HG02840 (cell line): ENCODE data around the gene CSNK1G1.
A peak's percentile ranks its signal among the peaks of the same experiment; 100 is the strongest.
"Not testable (repeated sequence)": the region's sequence is repeated elsewhere in the genome, so short reads cannot be mapped to it uniquely, and the experiment has no call there.

Experiments
- ATAC-seq: cut with Tn5 transposase; IDR thresholded peaks from one replicate; pipeline ENCODE4 v1.9.1; 2021; ENCODE audit warnings: mild to moderate bottlenecking, moderate library complexity, moderate number of reproducible peaks; ENCODE audit not compliant: unreplicated experiment, low FRiP score

Gene CSNK1G1

GRCh38 chr15:64247906-64248541 is 107.9 kb downstream of the CSNK1G1 start:
- peak; percentile 71 for ATAC-seq

GRCh38 chr15:64247535-64247905 is 108.5 kb downstream of the CSNK1G1 start:
- ATAC-seq: no peak

GRCh38 chr15:64246364-64247189 is 109.4 kb downstream of the CSNK1G1 start:
- peak; percentile 81 for ATAC-seq

GRCh38 chr15:64245405-64245804 is 110.6 kb downstream of the CSNK1G1 start:
- ATAC-seq: no peak

- no peak for ATAC-seq
Observed at GRCh38 chr15:64237677-64238076, 118.3 kb downstream of the CSNK1G1 start.

GRCh38 chr15:64236156-64236894 is 119.6 kb downstream of the CSNK1G1 start:
- ATAC-seq: no peak

- ATAC-seq: no peak
Observed at GRCh38 chr15:64235552-64235951, 120.4 kb downstream of the CSNK1G1 start.

GRCh38 chr15:64233299-64233698 is 122.7 kb downstream of the CSNK1G1 start:
- ATAC-seq: no peak

- no peak for ATAC-seq
Observed at GRCh38 chr15:64232400-64232799, 123.6 kb downstream of the CSNK1G1 start.

GRCh38 chr15:64229129-64229724 is 126.7 kb downstream of the CSNK1G1 start:
- ATAC-seq: no peak

GRCh38 chr15:64225804-64226203 is 130.2 kb downstream of the CSNK1G1 start:
- ATAC-seq: no peak

- ATAC-seq: no peak
Observed at GRCh38 chr15:64224511-64224910, 131.5 kb downstream of the CSNK1G1 start.

GRCh38 chr15:64223882-64224281 is 132.1 kb downstream of the CSNK1G1 start:
- no peak for ATAC-seq

- ATAC-seq: no peak
Observed at GRCh38 chr15:64222573-64223366, 133.2 kb downstream of the CSNK1G1 start.

GRCh38 chr15:64221911-64222310 is 134.1 kb downstream of the CSNK1G1 start:
- ATAC-seq: not testable (repeated sequence)

GRCh38 chr15:64217429-64217750 is 138.6 kb downstream of the CSNK1G1 start:
- not testable (repeated sequence) for ATAC-seq

GRCh38 chr15:64216730-64217428 is 139.1 kb downstream of the CSNK1G1 start:
- no peak for ATAC-seq

GRCh38 chr15:64216196-64216595 is 139.8 kb downstream of the CSNK1G1 start:
- ATAC-seq: no peak

- ATAC-seq: no peak
Observed at GRCh38 chr15:64213646-64214045, 142.3 kb downstream of the CSNK1G1 start.

GRCh38 chr15:64211696-64212095 is 144.3 kb downstream of the CSNK1G1 start:
- ATAC-seq: no peak
